ENCODE data around the gene ECT2.

- no peak for TF ChIP-seq POLR2A (IDR thresholded peaks at IDR 0.05; ENCODE audit: low read length)
- TF ChIP-seq GATA1 (IDR thresholded peaks at IDR 0.05; ENCODE audit: low read depth, low read length) = no peak
Measured at GRCh38 chr3:172707967-172708366, 42.6 kb upstream of the ECT2 start.
